ENCODE data around the gene GINS3. TPM values are rescaled to one million over a fixed set of nuclear protein-coding genes. Genes with fewer than 3 reads are reported as not detected.
"Not testable (repeated sequence)": the region's sequence is repeated elsewhere in the genome, so short reads cannot be mapped to it uniquely, and the experiment has no call there.

The GINS3 gene
- polyA plus RNA-seq, 3 donors = 9.8 to 12.6 (median 12.4) TPM

- DNase-seq (ENCODE audit: extremely low read depth in 1 of 11, low read depth in 9 of 11, low spot score in 4 of 11) = no peak
Measured at GRCh38 chr16:58377932-58378331, 14.3 kb upstream of the GINS3 start.

GRCh38 chr16:58378401-58378800, 13.9 kb upstream of the GINS3 start:
- no peak for DNase-seq (ENCODE audit: extremely low read depth in 1 of 11, low read depth in 9 of 11, low spot score in 4 of 11)

GRCh38 chr16:58379736-58380135, 12.5 kb upstream of the GINS3 start:
- no peak for DNase-seq (ENCODE audit: extremely low read depth in 1 of 11, low read depth in 9 of 11, low spot score in 4 of 11)

- no peak for DNase-seq (ENCODE audit: extremely low read depth in 1 of 11, low read depth in 9 of 11, low spot score in 4 of 11)
Measured at GRCh38 chr16:58381661-58382060, 10.6 kb upstream of the GINS3 start.

- no peak for DNase-seq (ENCODE audit: extremely low read depth in 1 of 11, low read depth in 9 of 11, low spot score in 4 of 11)
Measured at GRCh38 chr16:58384437-58385055, 7.7 kb upstream of the GINS3 start.

- no peak for DNase-seq (ENCODE audit: extremely low read depth in 1 of 11, low read depth in 9 of 11, low spot score in 4 of 11)
Measured at GRCh38 chr16:58385218-58385773, 7.0 kb upstream of the GINS3 start.

DNA sequence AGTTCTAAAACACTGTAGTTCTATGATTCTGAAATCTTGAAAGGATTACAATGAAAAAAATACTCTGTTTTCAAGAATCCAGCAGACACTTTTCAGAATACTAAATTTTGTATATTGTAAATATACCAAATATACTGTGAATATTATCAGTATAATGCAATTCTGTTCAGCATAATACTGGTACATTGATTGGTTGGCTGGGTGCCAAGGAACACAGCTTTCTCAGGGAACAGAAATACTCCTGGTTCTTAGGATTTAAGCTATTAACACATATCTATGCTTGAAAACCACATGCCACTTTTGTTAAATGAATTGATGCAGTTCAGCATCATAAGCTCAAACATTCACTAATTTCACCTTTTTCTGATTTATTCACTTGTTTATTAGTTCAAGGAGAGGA, 2.5 kb upstream of the GINS3 start:
- no peak for DNase-seq (ENCODE audit: extremely low read depth in 1 of 11, low read depth in 9 of 11, low spot score in 4 of 11)

DNA sequence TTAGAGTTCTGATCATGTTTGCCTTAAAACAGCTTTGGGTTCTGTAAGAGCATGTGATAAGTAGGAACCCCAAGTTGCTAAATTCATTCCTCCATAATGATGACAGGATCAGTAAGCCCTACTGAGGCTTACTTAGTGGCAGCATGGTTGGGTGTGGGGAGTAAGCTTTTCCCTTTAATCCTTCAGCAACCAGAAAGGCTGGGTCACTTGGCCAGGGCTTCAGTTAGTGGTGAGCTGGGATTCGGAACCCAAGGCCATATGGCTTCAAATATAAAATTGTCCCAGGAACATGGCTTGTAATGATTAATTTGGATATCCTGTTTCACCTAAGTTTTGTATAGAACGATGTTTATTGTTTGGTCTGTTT, 850 bp downstream of the GINS3 start:
- peak in 1 of 11 donors; percentile 2 for DNase-seq (ENCODE audit: extremely low read depth in 1 of 11, low read depth in 9 of 11, low spot score in 4 of 11)

GRCh38 chr16:58396897-58397296, 4.6 kb downstream of the GINS3 start:
- DNase-seq (ENCODE audit: extremely low read depth in 1 of 11, low read depth in 9 of 11, low spot score in 4 of 11) = not testable (repeated sequence)

- DNase-seq (ENCODE audit: extremely low read depth in 1 of 11, low read depth in 9 of 11, low spot score in 4 of 11) = no peak
Measured at GRCh38 chr16:58399718-58400633, 7.7 kb downstream of the GINS3 start.

- DNase-seq (ENCODE audit: extremely low read depth in 1 of 11, low read depth in 9 of 11, low spot score in 4 of 11) = not testable (repeated sequence)
Measured at GRCh38 chr16:58401305-58401704, 9.0 kb downstream of the GINS3 start.

DNA sequence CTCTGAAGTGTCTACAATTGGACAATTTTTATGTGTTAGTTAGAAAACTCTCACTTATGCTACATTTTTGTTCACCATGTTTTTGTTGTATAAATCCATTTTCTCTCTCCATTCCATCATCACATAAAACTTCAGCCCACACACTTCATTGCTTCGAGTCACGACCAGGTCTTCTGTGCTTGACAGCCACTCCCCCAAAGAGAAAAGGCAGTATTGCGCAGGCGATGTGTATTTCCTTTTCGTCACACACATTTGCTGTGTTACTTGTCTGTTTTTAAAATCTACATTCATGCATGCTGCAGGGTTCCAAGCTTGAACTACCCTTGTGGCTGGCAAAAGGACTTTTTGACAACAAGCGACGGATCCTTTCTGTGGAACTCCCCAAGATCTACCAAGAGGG, 10.5 kb downstream of the GINS3 start:
- DNase-seq (ENCODE audit: extremely low read depth in 1 of 11, low read depth in 9 of 11, low spot score in 4 of 11) = no peak

GRCh38 chr16:58409316-58409973, 17.2 kb downstream of the GINS3 start:
- peak in 3 of 11 donors; percentile 8 to 32 (median 17) for DNase-seq (ENCODE audit: extremely low read depth in 1 of 11, low read depth in 9 of 11, low spot score in 4 of 11)

GRCh38 chr16:58411336-58411735, 19.1 kb downstream of the GINS3 start:
- no peak for DNase-seq (ENCODE audit: extremely low read depth in 1 of 11, low read depth in 9 of 11, low spot score in 4 of 11)

DNA sequence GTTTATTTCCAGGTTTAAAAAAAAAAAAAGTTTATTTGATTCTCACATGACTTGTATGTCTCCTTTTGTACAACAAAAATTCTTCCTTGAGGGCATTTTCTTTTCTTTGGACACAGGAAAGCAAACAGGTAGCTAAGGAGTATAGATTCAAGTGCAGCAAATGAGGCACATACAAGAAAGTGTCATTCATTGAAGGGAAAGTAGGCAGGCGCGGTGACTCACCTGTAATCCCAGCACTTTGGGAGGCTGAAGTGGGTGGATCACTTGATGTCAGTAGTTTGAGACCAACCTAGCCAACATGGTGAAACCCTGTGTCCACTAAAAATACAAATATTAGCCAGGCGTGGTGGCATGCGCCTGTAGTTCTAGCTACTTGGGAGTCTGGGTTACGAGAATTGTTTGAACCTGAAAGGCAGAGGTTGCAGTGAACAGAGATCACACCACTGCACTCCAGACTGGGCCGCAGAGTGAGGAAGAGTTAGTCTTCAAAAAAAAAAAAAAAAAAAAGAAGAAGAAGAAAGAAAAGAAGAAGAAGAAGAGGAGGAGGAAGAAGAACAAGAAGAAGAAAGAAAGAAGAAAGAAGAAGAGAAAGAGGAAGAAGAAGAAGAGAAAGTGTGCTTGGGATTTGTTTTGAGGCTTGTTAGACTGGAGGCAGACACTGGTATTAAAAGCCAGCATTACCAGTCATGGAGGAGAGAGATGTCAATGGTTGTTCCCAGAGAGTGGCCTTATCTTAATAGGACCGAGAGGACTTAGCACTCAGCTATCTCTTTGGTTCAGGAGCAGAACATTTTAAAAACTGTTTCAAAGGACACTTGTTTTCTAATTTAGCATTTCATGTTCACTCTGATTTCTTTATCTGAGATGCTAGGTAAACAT, 19.7 kb downstream of the GINS3 start:
- DNase-seq (ENCODE audit: extremely low read depth in 1 of 11, low read depth in 9 of 11, low spot score in 4 of 11) = no peak

- DNase-seq (ENCODE audit: extremely low read depth in 1 of 11, low read depth in 9 of 11, low spot score in 4 of 11) = not testable (repeated sequence)
Measured at GRCh38 chr16:58412615-58412970, 20.3 kb downstream of the GINS3 start.

- no peak for DNase-seq (ENCODE audit: extremely low read depth in 1 of 11, low read depth in 9 of 11, low spot score in 4 of 11)
Measured at GRCh38 chr16:58413359-58413758, 21.1 kb downstream of the GINS3 start.

DNA sequence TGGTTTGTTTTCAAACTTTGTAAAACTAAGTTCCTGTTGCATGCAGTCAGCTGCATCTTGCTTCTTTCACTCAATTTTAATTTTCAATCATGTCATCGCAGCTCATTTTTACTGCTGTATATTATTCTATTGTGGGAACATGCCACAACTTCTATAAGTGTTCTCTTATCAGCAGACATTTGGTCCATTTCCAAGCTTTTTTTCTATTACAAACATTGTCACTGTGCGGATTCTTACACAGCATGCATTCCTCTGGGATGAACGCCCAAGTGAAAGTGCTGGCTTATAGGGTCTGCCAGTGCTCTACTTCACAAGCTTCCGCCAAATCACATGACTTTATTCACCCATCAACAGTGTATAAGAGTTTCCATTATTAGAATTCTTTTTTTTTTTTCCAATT, 22.7 kb downstream of the GINS3 start:
- DNase-seq (ENCODE audit: extremely low read depth in 1 of 11, low read depth in 9 of 11, low spot score in 4 of 11) = no peak

DNA sequence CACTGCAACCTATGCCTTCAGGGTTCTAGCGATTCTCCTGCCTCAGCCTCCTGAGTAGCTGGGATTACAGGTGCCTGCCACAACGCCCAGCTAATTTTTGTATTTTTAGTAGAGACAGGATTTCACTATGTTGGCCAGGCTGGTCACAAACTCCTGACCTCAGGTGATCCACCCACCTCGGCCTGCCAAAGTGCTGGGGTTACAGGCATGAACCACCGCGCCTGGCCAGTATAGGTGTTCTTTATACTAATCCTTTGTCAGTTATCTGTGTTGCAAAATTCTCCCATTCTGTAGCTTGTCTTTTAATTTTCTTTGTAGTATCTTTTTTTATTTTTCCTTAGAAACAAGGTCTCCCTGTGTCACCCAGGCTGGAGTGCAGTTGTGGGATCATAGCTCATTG, 23.7 kb downstream of the GINS3 start:
- DNase-seq (ENCODE audit: extremely low read depth in 1 of 11, low read depth in 9 of 11, low spot score in 4 of 11) = not testable (repeated sequence)

Measured in renal cortex interstitium (tissue), 11 donors.